Astrocyte (in vitro differentiated cells and primary cell): Measurements from ENCODE around the gene RAET1E.

Experiments
- EZH2 ChIP-seq: IDR thresholded peaks from 2 replicates; pipeline ENCODE4 v1.6.1; 2012; ENCODE audit warnings: mild to moderate bottlenecking, low read length, inconsistent platforms; ENCODE audit not compliant: insufficient read depth
- TF ChIP-seq, protein P1 (sequence below): IDR thresholded peaks from 2 replicates; pipeline ENCODE4 v1.5.1; 2011; ENCODE audit warnings: low read depth, mild to moderate bottlenecking, inconsistent platforms, low read length, moderate library complexity; ENCODE audit not compliant: insufficient read depth

DNA sequence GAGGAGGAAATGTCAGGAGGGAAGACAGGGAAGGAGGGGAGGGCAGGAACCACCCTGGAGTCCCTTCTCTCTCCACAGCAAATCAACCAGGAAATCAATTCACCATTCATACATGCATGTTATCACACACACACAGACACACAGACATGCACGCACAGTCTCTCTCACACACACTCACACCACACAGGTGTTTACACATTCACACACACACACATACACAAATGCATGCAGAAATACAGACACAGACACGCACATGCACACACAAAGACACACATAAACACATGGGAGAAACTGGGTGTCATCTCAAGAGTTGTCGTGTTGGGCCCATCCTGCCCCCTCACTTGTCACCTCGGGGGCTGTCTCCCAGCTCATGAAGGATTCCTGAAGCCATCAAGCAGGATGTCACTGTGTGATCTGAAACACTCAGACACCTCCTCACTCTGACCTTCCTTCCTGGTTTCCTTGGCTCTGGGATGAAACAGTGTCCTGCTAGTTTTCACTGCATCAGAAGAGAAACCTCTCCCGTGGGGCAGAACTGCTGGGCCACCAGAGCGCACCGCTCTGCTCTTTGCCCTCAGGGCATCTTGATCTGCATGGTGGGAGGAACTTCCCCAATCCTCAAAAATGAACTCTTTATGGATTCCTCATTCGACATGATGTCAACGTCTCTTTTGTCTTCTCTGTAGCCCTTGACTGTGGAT, 15.8 kb upstream of the RAET1E start:
- TF ChIP-seq, protein P1, sequence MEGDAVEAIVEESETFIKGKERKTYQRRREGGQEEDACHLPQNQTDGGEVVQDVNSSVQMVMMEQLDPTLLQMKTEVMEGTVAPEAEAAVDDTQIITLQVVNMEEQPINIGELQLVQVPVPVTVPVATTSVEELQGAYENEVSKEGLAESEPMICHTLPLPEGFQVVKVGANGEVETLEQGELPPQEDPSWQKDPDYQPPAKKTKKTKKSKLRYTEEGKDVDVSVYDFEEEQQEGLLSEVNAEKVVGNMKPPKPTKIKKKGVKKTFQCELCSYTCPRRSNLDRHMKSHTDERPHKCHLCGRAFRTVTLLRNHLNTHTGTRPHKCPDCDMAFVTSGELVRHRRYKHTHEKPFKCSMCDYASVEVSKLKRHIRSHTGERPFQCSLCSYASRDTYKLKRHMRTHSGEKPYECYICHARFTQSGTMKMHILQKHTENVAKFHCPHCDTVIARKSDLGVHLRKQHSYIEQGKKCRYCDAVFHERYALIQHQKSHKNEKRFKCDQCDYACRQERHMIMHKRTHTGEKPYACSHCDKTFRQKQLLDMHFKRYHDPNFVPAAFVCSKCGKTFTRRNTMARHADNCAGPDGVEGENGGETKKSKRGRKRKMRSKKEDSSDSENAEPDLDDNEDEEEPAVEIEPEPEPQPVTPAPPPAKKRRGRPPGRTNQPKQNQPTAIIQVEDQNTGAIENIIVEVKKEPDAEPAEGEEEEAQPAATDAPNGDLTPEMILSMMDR: no peak
- no peak for TF ChIP-seq EZH2
